Skin of body (tissue), 3 donors: Measurements from ENCODE around the gene MFSD2A. TPM values are rescaled to one million over a fixed set of nuclear protein-coding genes. Genes with fewer than 3 reads are reported as not detected.
"Not testable (repeated sequence)": the region's sequence is repeated elsewhere in the genome, so short reads cannot be mapped to it uniquely, and the experiment has no call there.

ENCODE experiments used
- DNase-seq: peaks from one replicate; lab custom pipeline; 2025; lab: John Stamatoyannopoulos, UW
- small RNA-seq: library from RNA; depleted of rRNA; stranded (forward); fragments of <200 nt; gene quantifications from one replicate; pipeline ENCODE3, GENCODE V24; 2014; ENCODE audit warnings: low replicate concordance
- total RNA-seq: library from RNA; depleted of rRNA; stranded (reverse); fragments of >200 nt; gene quantifications from one replicate; pipeline ENCODE4 v1.2.3, GENCODE V29; 2014

Gene MFSD2A
- total RNA-seq, 1 donor from 2014 or later: 16.2 TPM

DNA sequence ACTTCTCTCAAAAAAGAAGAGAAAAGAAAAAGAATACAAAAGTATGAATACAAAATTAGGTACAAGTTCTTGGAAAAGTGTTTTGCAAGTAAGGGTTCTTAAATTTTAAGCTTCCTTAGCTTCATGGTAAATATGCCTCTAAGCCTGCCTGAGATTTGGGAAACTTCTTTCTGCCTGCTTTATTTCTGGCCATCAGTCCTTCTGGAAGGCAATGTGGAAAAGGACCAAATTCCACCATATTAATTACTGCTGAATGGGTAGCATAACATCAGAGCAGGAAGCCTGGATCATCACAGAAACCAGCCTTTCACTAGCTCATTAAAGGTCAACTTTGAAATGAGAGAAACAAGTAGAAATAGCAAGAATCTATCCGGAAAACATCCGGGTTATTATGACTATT is 46.5 kb downstream of the MFSD2A start:
- no peak for DNase-seq

DNA sequence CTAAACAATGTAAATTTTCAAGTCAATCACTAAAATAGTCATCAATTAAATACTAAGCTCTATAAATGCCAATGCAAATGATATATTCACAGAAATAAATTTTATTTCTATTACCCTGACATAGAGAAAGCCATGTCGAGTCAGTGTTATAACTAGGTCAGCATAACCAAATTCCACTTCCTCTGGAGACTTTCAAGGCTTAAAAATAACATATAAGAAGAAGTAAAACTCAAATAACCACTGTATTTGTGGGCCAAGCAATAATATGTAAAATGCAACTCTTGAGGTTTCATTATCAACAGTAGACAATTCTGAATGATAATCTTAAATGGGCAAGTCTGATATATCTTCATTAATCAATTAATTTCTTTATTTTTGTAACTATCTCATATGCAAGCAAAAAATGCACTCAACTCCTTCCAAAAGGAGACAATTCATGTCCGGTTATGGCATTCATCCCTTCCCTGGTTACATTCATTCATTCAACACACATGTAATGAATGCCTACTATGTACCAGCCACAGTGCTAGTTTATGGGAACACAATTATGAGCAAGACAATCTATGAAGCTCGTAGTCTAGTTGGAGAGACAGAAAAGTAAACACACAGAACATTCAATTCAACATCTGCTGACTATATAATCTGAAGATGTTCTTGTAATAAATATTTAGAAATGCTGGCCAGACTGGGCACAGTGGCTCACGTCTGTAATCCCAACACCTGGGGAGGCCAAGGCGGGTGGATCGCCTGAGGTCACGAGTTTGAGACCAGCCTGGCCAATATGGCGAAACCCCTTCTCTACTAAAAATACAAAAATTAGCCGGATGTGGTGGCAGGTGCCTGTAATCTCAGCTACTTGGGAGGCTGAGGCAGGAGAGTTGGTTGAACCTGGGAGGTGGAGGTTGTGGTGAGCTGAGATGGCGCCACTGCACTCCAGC is 48.5 kb downstream of the MFSD2A start:
- DNase-seq: no peak

DNA sequence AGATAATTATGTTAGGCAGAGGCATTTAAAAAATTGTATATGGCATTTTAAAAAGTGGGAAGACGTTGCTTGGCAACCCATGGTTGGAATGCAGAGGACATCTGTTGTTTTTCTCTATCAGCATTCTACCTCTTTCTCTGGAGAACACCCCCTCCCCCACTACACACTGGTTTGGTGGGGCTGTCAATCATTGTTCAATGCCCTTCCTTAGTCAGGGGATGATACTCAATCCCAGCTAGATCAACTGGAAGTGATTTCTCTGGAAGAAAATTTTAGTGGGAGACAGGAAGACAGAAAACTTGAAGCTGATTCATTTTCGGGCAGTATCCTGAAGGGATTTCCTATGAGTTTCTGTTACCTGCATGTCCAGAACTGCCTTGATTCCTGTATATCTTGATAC is 49.9 kb downstream of the MFSD2A start:
- no peak for DNase-seq

DNA sequence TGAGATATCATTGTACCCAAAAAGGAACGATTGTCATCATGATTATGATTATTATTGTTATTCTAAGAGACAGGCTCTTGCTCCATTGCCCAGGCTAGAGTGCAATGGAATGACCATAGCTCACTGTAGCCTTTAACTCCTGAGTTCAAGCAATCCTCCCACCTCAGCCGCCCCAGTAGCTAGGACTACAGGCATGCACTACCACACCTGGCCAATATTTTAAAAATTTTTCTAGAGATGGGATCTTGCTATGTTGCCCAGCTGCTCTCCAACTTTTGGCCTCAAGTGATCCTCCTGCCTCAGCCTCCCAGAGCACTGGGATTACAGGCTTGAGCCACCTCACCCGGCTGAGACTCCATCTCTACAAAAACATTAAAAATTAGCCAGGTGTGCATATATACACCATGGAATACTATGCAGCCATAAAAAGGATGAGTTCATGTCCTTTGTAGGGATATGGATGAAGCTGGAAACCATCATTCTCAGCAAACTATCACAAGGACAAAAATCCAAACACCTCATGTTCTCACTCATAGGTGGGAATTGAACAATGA is 52.6 kb downstream of the MFSD2A start:
- DNase-seq: not testable (repeated sequence)

DNA sequence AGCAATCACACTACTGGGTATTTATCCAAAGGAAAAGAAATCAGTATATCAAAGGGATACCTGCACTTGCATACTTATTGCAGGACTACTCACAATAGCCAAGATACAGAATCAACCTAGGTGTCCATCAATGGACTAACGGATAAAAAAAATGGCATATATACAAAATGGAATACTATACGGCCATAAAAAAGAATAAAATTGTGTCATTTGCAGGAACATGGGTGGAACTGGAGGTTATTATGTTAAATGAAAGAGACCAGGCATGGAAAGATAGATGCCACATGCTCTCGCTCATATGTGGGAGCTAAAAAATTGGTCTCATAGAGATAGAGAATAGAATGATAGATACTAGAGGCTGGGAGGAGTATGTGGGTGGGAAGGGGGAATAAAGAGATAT is 56.3 kb downstream of the MFSD2A start:
- no peak for DNase-seq

DNA sequence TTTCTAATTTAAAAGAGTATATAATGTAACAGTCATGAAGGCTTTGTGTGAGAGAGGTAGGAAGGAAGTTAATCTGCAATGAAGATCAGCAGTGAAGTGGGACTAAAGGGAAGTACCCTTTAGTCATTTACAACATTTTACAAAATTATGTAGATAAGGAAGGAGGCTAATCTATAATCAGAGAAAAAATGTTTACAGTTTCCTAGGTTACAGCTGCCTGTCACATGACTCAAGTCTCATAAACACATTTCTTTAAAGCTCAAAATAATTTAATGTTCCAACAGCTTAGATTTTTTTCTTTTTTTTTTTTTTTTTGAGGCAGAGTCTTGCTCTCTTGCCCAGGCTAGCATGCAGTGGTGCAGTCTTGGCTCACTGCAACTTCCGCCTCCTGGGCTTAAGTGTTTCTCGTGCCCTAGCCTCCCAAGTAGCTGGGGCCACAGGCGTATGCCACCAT is 59.3 kb downstream of the MFSD2A start:
- no peak for DNase-seq

DNA sequence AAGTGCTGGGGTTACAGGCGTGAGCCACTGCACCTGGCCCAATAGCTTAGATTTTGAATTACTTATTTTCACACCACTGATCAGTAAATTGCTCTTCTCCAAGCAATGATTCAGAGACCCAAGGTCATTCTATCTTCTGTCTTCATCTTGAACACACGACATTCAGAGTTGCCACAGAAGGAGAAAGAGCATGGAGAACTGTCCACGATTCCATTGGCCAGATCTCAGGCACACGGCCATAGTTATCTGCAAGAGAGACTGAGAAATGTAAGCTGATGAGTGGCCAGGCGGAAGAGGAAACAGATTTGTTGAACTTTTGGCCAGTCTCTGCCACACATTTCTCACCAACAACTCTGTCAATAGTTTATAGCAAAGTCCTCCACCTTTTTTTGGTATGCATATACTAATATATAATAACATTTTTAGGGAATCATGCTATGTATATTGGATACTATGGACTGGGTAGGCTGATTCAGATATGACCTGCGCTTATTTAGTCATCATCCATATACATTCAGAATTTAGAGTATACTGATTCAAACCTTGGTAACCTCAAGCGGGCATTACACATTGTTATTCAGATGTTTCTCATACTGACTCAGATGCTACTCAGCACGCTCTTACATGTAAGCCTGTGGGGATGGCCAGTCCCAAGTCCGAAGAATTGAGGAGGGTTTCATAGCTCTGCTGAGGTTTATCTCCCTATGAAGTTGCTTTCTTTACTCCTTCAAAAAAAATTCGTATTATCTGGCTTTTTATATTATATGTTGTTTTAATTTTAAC is 60.1 kb downstream of the MFSD2A start:
- no peak for DNase-seq

DNA sequence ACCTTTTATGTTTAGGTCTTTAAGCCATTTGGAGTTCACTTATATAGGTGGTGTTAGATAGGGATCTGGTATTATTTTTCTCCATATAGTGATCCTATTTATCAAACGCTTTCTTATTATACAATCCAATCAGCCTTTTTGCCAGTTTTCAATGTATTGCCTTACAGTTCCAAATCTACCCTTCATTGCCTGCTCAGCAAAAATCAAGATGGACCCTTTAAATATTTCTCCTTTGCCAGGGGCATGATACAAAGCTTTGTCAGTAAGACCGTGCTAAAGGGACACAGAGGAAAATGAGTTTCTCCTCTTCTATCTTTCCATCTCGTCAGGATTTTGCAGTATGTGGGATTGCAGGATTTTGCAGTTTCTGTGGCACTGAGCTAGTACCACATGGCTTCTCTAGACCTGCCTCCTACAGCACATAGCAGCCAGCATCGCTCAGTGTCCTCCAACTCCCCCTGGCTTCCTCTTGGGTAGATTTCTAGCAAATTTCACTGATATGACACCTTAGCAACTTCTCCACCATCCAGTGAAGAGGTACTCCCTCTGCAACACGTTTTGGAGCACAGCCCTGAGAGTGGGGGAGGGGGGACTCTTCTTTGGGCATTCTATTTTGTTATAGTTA is 63.1 kb downstream of the MFSD2A start:
- DNase-seq: no peak

Small RNA genes lying within 50 kb of the gene (small RNA-seq; reads per million reads assigned to genes)
- gene RF00019: not detected

Other genes starting within 250 kb of the MFSD2A start
- 26.0 TPM for gene PPIE, start 216.3 kb upstream of the MFSD2A start, total RNA-seq
- 2.4 TPM for gene OXCT2, start 183.8 kb upstream of the MFSD2A start, total RNA-seq
- 2.0 TPM for gene BMP8B, start 166.3 kb upstream of the MFSD2A start, total RNA-seq
- gene TRIT1, start 71.6 kb upstream of the MFSD2A start, total RNA-seq: 28.3 TPM
- 9.6 TPM for gene MYCL, start 53.2 kb upstream of the MFSD2A start, total RNA-seq
- gene CAP1, start 85.6 kb downstream of the MFSD2A start, total RNA-seq: 141 TPM
- gene PPT1, start 142.1 kb downstream of the MFSD2A start, total RNA-seq: 47.3 TPM
- gene RLF, start 206.2 kb downstream of the MFSD2A start, total RNA-seq: 47.1 TPM